H1 (cell line): Measurements from ENCODE around the gene CYP27B1. TPM values are rescaled to one million over a fixed set of nuclear protein-coding genes. Genes with fewer than 3 reads are reported as not detected.

Source experiments
- BACH1 ChIP-seq: IDR thresholded peaks from 2 replicates; pipeline ENCODE4 v1.6.1; 2012; ENCODE audit warnings: low read length, improper control_type of control experiment
- RXRA ChIP-seq: IDR thresholded peaks from 2 replicates; pipeline ENCODE4 v1.6.1; 2011; ENCODE audit warnings: low read depth, mild to moderate bottlenecking, low read length, moderate library complexity; ENCODE audit not compliant: insufficient read depth
- SAP30 ChIP-seq: fragments of 300-600 bp; sonication (generic); IDR thresholded peaks from 2 replicates; pipeline ENCODE4 v1.7.1; 2012; ENCODE audit warnings: low read length, moderate library complexity, mild to moderate bottlenecking, inconsistent platforms; ENCODE audit not compliant: insufficient read depth, insufficient replicate concordance
- polyA plus RNA-seq, 7 experiments: library from polyadenylated mRNA; depleted of rRNA in 3 of 7; stranded (reverse) in 5 of 7; unstranded in 2 of 7; fragments of >200 nt in 5 of 7; fragments of 200-250 nt in 2 of 7; gene quantifications; 1 replicate in 5 of 7; 2 replicates in 1 of 7; 4 replicates in 1 of 7; pipeline versions ENCODE4 v1.2.1 to v1.2.3, GENCODE V29; 2011 to 2013; ENCODE audit warnings: missing spikeins in 2 of 7, mixed read lengths in 2 of 7
- total RNA-seq: library from RNA; stranded (reverse); fragmentation: NEBNext Ultra II Directional; extraction: Animal tissue kit (Norgen Biotek cat#: 25700); gene quantifications from 2 replicates; pipeline ENCODE4 v1.2.1, GENCODE V29; 2021

Gene CYP27B1
- total and polyA plus RNA-seq, 2 of the 8 experiments (the other 6 are each of a cell fraction or from before 2014, with no cell fraction given): 2.9 to 3.3 TPM

DNA sequence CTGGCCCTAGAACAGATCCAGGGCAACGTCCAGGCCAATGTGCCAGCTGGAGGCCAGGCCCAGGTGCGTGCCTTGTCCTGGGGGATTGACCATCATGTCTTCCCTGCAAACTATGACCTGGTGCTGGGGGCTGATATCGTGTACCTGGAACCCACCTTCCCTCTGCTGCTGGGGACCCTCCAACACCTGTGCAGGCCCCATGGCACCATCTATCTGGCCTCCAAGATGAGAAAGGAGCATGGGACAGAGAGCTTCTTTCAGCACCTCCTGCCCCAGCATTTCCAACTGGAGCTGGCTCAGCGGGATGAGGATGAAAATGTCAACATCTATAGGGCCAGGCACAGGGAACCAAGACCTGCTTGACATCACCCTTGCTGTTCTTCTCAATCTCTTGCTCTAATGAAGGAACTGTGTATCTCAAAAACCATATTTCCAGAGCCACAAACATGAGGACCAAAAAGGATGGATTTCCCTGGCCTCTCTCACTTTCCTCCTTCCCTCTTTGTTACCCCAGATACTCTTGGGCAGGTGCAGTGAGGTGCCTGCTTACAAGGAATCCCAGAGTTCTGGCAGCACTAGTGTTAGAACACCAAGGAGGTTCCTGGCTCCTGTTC is 13.5 kb upstream of the CYP27B1 start (continued):
- TF ChIP-seq SAP30: no peak
- TF ChIP-seq RXRA: no peak
- TF ChIP-seq BACH1: no peak
